Measurements from ENCODE around the gene RIMS4.
A peak's percentile ranks its signal among the peaks of the same experiment; 100 is the strongest.

The RIMS4 gene

DNA sequence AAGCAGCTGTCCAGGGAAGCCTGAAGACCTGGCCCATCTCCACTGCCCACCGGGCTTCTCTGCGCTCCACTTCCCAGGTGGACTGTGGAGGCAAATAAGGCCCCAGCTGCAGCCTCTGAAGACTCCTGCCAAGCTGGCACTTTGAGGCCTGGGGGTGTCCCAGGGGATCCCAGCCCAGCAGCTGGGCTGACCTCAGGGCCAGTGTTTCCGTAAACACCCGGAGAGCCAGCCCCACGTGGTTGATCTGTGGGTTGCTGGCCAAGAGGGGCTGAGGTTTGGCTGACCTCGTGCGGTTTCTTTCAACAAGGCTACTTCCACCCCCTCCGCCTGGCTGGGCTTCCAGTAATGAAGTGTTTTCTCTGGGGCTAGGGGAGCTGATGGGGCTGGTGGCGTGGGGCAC, 107.6 kb downstream of the RIMS4 start:
- CTCF ChIA-PET: interaction anchor here (0.6 to 3.5 kb wide), 5 partner anchors 12 to 29 kb away, joined by 3 to 14 read pairs (median 4); partner anchors contain the start of gene CCN5
- Histone ChIP-seq H3K4me1 (ENCODE audit: control extremely low read depth in 1 of 4, control insufficient read depth in 4 of 4, insufficient read depth in 4 of 4, low read length in 3 of 4) (peaks cover 0 to 13% (median 12%) of the 10 kb centered on the region in 4 experiments), H3K4me3 (ENCODE audit: control insufficient read depth in 1 of 7, extremely low read depth in 1 of 7, insufficient read depth in 4 of 7, low read depth in 2 of 7, low read length in 6 of 7) (peak overlapping the region in 2 of 7 experiments; percentile 6 to 19), H3K9me3 (ENCODE audit: control extremely low read depth in 1 of 5, control insufficient read depth in 4 of 5, insufficient read depth in 2 of 5, low read depth in 1 of 5, low read length in 4 of 5) (no peaks in the 10 kb centered on the region), H3K27ac (ENCODE audit: insufficient read depth in 1 of 2, low read depth in 1 of 2, low read length in 2 of 2, poor library complexity in 1 of 2, severe bottlenecking in 2 of 2) (no peak overlapping the region), H3K27me3 (replicated peaks in 2 of 5; ENCODE audit: control insufficient read depth in 4 of 5, insufficient read depth in 5 of 5, low read length in 4 of 5) (no peaks in the 10 kb centered on the region), H3K36me3 (ENCODE audit: control insufficient read depth in 4 of 4, insufficient read depth in 4 of 4, low read length in 3 of 4) (no peaks in the 10 kb centered on the region)
- POLR2A ChIA-PET: no interaction called here
- peak in 2 of 3 donors; percentile 35 to 44 for DNase-seq
- WGBS (ENCODE audit: insufficient coverage): 50% methylated on average over 8 of the region's 9 CpGs

DNA sequence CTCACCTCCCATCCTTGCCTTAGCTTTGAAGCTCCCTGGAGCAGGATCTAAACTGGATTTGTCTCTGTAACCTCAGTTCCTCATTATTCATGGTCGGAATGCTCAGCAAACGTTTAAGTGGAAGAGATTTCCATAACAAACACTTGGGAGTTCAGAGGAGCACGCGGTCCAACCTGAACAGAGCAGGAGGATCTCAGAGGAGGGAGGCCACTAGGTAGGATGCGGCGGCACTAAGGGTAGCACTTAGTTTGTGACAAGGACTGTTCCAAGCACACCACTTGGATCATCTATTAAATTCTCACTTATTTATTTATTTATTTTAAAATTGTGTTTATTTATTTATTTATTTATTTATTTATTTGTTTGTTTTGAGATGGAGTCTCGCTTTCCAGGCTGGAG, 108.5 kb downstream of the RIMS4 start:
- ChIA-PET POLR2A (no interaction called here), CTCF (interaction anchor here (0.6 to 3.5 kb wide), 2 partner anchors 13 to 16 kb away, joined by 3 to 14 read pairs; partner anchors contain the start of gene CCN5)
- no peaks in the 10 kb centered on the region for H3K36me3 ChIP-seq (ENCODE audit: control insufficient read depth in 4 of 4, insufficient read depth in 4 of 4, low read length in 3 of 4)
- no peak for DNase-seq
- peaks cover 0 to 13% (median 12%) of the 10 kb centered on the region in 4 experiments for H3K4me1 ChIP-seq (ENCODE audit: control extremely low read depth in 1 of 4, control insufficient read depth in 4 of 4, insufficient read depth in 4 of 4, low read length in 3 of 4)
- no peaks in the 10 kb centered on the region for H3K27me3 ChIP-seq (replicated peaks in 2 of 5; ENCODE audit: control insufficient read depth in 4 of 5, insufficient read depth in 5 of 5, low read length in 4 of 5)
- H3K4me3 ChIP-seq (ENCODE audit: control insufficient read depth in 1 of 7, extremely low read depth in 1 of 7, insufficient read depth in 4 of 7, low read depth in 2 of 7, low read length in 6 of 7): no peak overlapping the region
- H3K9me3 ChIP-seq (ENCODE audit: control extremely low read depth in 1 of 5, control insufficient read depth in 4 of 5, insufficient read depth in 2 of 5, low read depth in 1 of 5, low read length in 4 of 5): no peaks in the 10 kb centered on the region
- WGBS (ENCODE audit: insufficient coverage): no CpG with 5 or more reads among the region's 7 CpGs
- no peak overlapping the region for H3K27ac ChIP-seq (ENCODE audit: insufficient read depth in 1 of 2, low read depth in 1 of 2, low read length in 2 of 2, poor library complexity in 1 of 2, severe bottlenecking in 2 of 2)
